H9 (cell line): ENCODE results near the gene NEK4. TPM values are rescaled to one million over a fixed set of nuclear protein-coding genes. Genes with fewer than 3 reads are reported as not detected.

Source experiments
- DNase-seq: peaks from one replicate; pipeline ENCODE4 v3.0.0-alpha.2; 2017
- H2AFZ ChIP-seq: one replicate; pipeline ENCODE4 v1.6.1; 2013; ENCODE audit warnings: mild to moderate bottlenecking, low read length, control low read depth, moderate library complexity
- H2AK5ac ChIP-seq: 2 replicates; pipeline ENCODE4 v1.6.1; 2013; ENCODE audit warnings: low read length, control low read depth, mixed read lengths; ENCODE audit not compliant: insufficient read length
- H2BK120ac ChIP-seq: one replicate; pipeline ENCODE4 v1.6.1; 2013; ENCODE audit warnings: low read depth, mild to moderate bottlenecking, low read length, control low read depth, inconsistent platforms; ENCODE audit not compliant: poor library complexity, severe bottlenecking
- H2BK12ac ChIP-seq: 2 replicates; pipeline ENCODE4 v1.6.1; 2013; ENCODE audit warnings: low read length, control low read depth, mixed read lengths, low read depth; ENCODE audit not compliant: insufficient read length
- H2BK15ac ChIP-seq: 2 replicates; pipeline ENCODE4 v1.6.1; 2013; ENCODE audit warnings: low read depth, low read length, control low read depth
- H2BK20ac ChIP-seq: one replicate; pipeline ENCODE4 v1.6.1; 2013; ENCODE audit warnings: low read depth, mild to moderate bottlenecking, low read length, control low read depth, inconsistent platforms; ENCODE audit not compliant: poor library complexity, severe bottlenecking
- H2BK5ac ChIP-seq: 2 replicates; pipeline ENCODE4 v1.6.1; 2013; ENCODE audit warnings: low read length, control low read depth, mixed read lengths; ENCODE audit not compliant: insufficient read length
- H3K14ac ChIP-seq: 2 replicates; pipeline ENCODE4 v1.6.1; 2013; ENCODE audit warnings: low read length, control low read depth; ENCODE audit not compliant: insufficient read depth
- H3K18ac ChIP-seq: 2 replicates; pipeline ENCODE4 v1.6.1; 2013; ENCODE audit warnings: low read depth, mild to moderate bottlenecking, mixed read lengths, low read length, control low read depth; ENCODE audit not compliant: insufficient read length
- H3K23ac ChIP-seq: 2 replicates; pipeline ENCODE4 v1.6.1; 2013; ENCODE audit warnings: low read length, control low read depth, mixed read lengths, low read depth; ENCODE audit not compliant: insufficient read length
- H3K23me2 ChIP-seq: 2 replicates; pipeline ENCODE4 v1.6.1; 2013; ENCODE audit warnings: low read depth, mild to moderate bottlenecking, mixed read lengths, low read length, control low read depth; ENCODE audit not compliant: insufficient read length, poor library complexity, severe bottlenecking
- H3K27ac ChIP-seq: 2 replicates; pipeline ENCODE4 v1.5.1; 2013; ENCODE audit warnings: low read length, control low read depth, mixed read lengths, low read depth; ENCODE audit not compliant: insufficient read length
- H3K27me3 ChIP-seq: 2 replicates; pipeline ENCODE4 v1.6.1; 2013; ENCODE audit warnings: low read length, control low read depth, inconsistent platforms; ENCODE audit not compliant: insufficient read depth
- H3K4ac ChIP-seq: 2 replicates; pipeline ENCODE4 v1.6.1; 2013; ENCODE audit warnings: low read depth, mild to moderate bottlenecking, control low read depth, inconsistent platforms, low read length, moderate library complexity
- H3K4me1 ChIP-seq: 2 replicates; pipeline ENCODE4 v1.6.1; 2013; ENCODE audit warnings: low read length, control low read depth, inconsistent platforms; ENCODE audit not compliant: insufficient read depth
- H3K4me2 ChIP-seq: 2 replicates; pipeline ENCODE4 v1.6.1; 2013; ENCODE audit warnings: low read length, control low read depth, mixed read lengths; ENCODE audit not compliant: insufficient read length, insufficient read depth
- H3K56ac ChIP-seq: 2 replicates; pipeline ENCODE4 v1.6.1; 2013; ENCODE audit warnings: low read depth, mild to moderate bottlenecking, mixed read lengths, low read length, control low read depth; ENCODE audit not compliant: insufficient read length
- H3K79me1 ChIP-seq: 2 replicates; pipeline ENCODE4 v1.6.1; 2013; ENCODE audit warnings: low read depth, mild to moderate bottlenecking, moderate library complexity, low read length, control low read depth, inconsistent platforms; ENCODE audit not compliant: insufficient read depth, poor library complexity, severe bottlenecking
- H3K79me2 ChIP-seq: 2 replicates; pipeline ENCODE4 v1.6.1; 2013; ENCODE audit warnings: low read length, control low read depth, inconsistent platforms; ENCODE audit not compliant: insufficient read depth
- H3K9ac ChIP-seq: 2 replicates; pipeline ENCODE4 v1.6.1; 2013; ENCODE audit warnings: low read length, control low read depth, mixed read lengths; ENCODE audit not compliant: insufficient read length; ENCODE audit errors: extremely low read depth
- H3K9me3 ChIP-seq: one replicate; pipeline ENCODE4 v1.6.1; 2013; ENCODE audit warnings: low read depth, low read length, inconsistent platforms; ENCODE audit not compliant: control insufficient read depth
- H3T11ph ChIP-seq: one replicate; pipeline ENCODE4 v1.6.1; 2013; ENCODE audit warnings: mild to moderate bottlenecking, low read length, control low read depth, inconsistent platforms
- H4K20me1 ChIP-seq: one replicate; pipeline ENCODE4 v1.6.1; 2013; ENCODE audit not compliant: control insufficient read depth, insufficient read length, insufficient read depth
- H4K5ac ChIP-seq: 2 replicates; pipeline ENCODE4 v1.6.1; 2013; ENCODE audit warnings: low read depth, mild to moderate bottlenecking, mixed read lengths, low read length, control low read depth; ENCODE audit not compliant: insufficient read length
- H4K8ac ChIP-seq: replicated peaks from 2 replicates; pipeline ENCODE4 v1.6.1; 2013; ENCODE audit warnings: low read length, control low read depth, mixed read lengths, low read depth; ENCODE audit not compliant: insufficient read length
- H4K91ac ChIP-seq: 2 replicates; pipeline ENCODE4 v1.6.1; 2013; ENCODE audit warnings: low read depth, mild to moderate bottlenecking, moderate library complexity, mixed read lengths, low read length, control low read depth; ENCODE audit not compliant: insufficient read length
- H3K27ac Mint-ChIP-seq, 3 experiments: 2 replicates in 2 of 3; 3 replicates in 1 of 3; pipeline ENCODE4 v1.8.0; 2020 to 2021; ENCODE audit warnings: mixed read lengths in 3 of 3, mild to moderate bottlenecking in 1 of 3, moderate library complexity in 1 of 3
- H3K27me3 Mint-ChIP-seq: 2 replicates; pipeline ENCODE4 v1.8.0; 2021; ENCODE audit warnings: low read depth, mild to moderate bottlenecking, moderate library complexity, mixed read lengths
- H3K36me3 Mint-ChIP-seq, 3 experiments: 2 replicates in 2 of 3; 3 replicates in 1 of 3; pipeline ENCODE4 v1.8.0; 2020 to 2021; ENCODE audit warnings: low read depth in 3 of 3, mixed read lengths in 3 of 3; ENCODE audit not compliant: insufficient read depth in 1 of 3
- H3K4me1 Mint-ChIP-seq, 2 experiments: 2 replicates each; pipeline ENCODE4 v1.8.0; 2020; ENCODE audit warnings: mixed read lengths in 2 of 2
- H3K4me3 Mint-ChIP-seq, 2 experiments: 2 replicates in 1 of 2; 3 replicates in 1 of 2; pipeline ENCODE4 v1.8.0; 2020 to 2021; ENCODE audit warnings: mild to moderate bottlenecking in 2 of 2, mixed read lengths in 2 of 2, moderate library complexity in 1 of 2
- H3K9me3 Mint-ChIP-seq, 2 experiments: 2 replicates in 1 of 2; 3 replicates in 1 of 2; pipeline ENCODE4 v1.8.0; 2020; ENCODE audit warnings: mild to moderate bottlenecking in 2 of 2, mixed read lengths in 2 of 2, moderate library complexity in 1 of 2
- WGBS: extraction: QIAGEN DNeasy Blood & Tissue Kit; methylation state at CpG from one replicate; pipeline ENCODE4 v1.1.7; 2013; ENCODE audit warnings: missing lambda C conversion rate, low lambda C conversion rate, mixed read lengths; ENCODE audit not compliant: insufficient read length; ENCODE audit errors: extremely low coverage; 5-methylcytosine and 5-hydroxymethylcytosine counted together
- total RNA-seq: library from RNA; stranded (reverse); gene quantifications from 2 replicates; pipeline ENCODE4 v1.2.1, GENCODE V29; 2021
- TF ChIP-seq, protein P1 (sequence below): fragments of 200-600 bp; sonication (generic); conservative IDR thresholded peaks from 3 replicates; pipeline ENCODE4 v1.8.0; 2021; ENCODE audit warnings: antibody characterized with exemption, mild to moderate bottlenecking

The NEK4 gene
- total RNA-seq, 1 experiment from 2014 or later = 36.0 TPM

DNA sequence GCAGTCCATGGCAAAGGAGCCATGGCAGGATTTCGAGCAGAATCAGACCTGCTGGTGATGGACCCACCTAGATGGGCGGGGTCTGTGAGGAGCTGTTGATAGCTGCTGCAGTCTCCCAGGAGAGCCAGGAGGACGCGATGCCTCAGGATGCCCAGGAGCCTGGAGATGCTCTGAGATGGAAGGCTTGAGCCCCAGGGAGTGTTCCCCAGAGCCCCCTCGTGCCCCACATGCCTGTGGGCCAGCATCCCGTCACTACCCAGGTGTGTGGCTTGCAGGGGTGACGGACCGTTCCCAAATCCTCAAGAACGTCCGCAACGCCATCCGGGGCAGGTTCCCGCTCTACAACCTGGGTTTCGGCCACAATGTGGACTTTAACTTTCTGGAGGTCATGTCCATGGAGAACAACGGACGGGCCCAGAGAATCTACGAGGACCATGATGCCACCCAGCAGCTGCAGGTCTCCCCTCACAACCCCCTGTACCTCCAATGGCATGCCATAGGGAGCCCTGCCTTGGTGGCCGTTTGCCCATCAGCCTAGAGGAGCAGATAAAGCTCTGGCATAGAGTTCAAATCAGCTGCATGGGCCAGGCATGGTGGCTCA lies 13.4 kb upstream of the NEK4 start:
- H3K79me2 ChIP-seq = no peaks in the 10 kb centered on the region
- no peak for DNase-seq
- WGBS = no CpG with 5 or more reads among the region's 18 CpGs
- no peak overlapping the region for H3K18ac ChIP-seq
- no peak overlapping the region for H4K8ac ChIP-seq
- no peak overlapping the region for H3K4me2 ChIP-seq
- no peak overlapping the region for H2AFZ ChIP-seq
- no peaks in the 10 kb centered on the region for H3K27me3 ChIP-seq
- H3K79me1 ChIP-seq = no peaks in the 10 kb centered on the region
- H2BK5ac ChIP-seq = no peak overlapping the region
- H3K9ac ChIP-seq = no peak overlapping the region
- H3K56ac ChIP-seq = no peak overlapping the region
- no peak overlapping the region for H4K5ac ChIP-seq
- H2BK15ac ChIP-seq = no peak overlapping the region
- H3K27ac ChIP-seq = no peak overlapping the region
- H2BK20ac ChIP-seq = no peak overlapping the region
- Mint-ChIP-seq H3K36me3 (no peaks in the 10 kb centered on the region; a peak in 1 of 7 replicates), H3K4me3 (no peak overlapping the region), H3K4me1 (peaks cover 12 to 13% of the 10 kb centered on the region in 2 experiments), H3K27ac (no peak overlapping the region), H3K27me3 (peaks cover 4% of the 10 kb centered on the region), H3K9me3 (no peaks in the 10 kb centered on the region)
- no peak overlapping the region for H3K23ac ChIP-seq
- no peak overlapping the region for H2AK5ac ChIP-seq
- no peak overlapping the region for H4K91ac ChIP-seq
- peaks cover 3% of the 10 kb centered on the region for H3K4me1 ChIP-seq
- no peaks in the 10 kb centered on the region for H3K9me3 ChIP-seq
- no peaks in the 10 kb centered on the region for H3K23me2 ChIP-seq
- H2BK12ac ChIP-seq = no peak overlapping the region
- H2BK120ac ChIP-seq = no peak overlapping the region
- no peak overlapping the region; the same call in 1 of the 2 replicates for H3K14ac ChIP-seq
- H3K4ac ChIP-seq = no peak overlapping the region
- H3T11ph ChIP-seq = no peak overlapping the region
- TF ChIP-seq, protein P1, sequence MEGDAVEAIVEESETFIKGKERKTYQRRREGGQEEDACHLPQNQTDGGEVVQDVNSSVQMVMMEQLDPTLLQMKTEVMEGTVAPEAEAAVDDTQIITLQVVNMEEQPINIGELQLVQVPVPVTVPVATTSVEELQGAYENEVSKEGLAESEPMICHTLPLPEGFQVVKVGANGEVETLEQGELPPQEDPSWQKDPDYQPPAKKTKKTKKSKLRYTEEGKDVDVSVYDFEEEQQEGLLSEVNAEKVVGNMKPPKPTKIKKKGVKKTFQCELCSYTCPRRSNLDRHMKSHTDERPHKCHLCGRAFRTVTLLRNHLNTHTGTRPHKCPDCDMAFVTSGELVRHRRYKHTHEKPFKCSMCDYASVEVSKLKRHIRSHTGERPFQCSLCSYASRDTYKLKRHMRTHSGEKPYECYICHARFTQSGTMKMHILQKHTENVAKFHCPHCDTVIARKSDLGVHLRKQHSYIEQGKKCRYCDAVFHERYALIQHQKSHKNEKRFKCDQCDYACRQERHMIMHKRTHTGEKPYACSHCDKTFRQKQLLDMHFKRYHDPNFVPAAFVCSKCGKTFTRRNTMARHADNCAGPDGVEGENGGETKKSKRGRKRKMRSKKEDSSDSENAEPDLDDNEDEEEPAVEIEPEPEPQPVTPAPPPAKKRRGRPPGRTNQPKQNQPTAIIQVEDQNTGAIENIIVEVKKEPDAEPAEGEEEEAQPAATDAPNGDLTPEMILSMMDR = no peak
- no peaks in the 10 kb centered on the region for H4K20me1 ChIP-seq
